Stimulated activated CD8-positive, alpha-beta memory T cell treated with anti-CD3 and anti-CD28 coated beads, Interleukin-4, amount 100 ng/mL, for 48 hours (primary cell): Measurements from ENCODE around the gene THOP1.

Source experiments
- DNase-seq: peaks from one replicate; pipeline ENCODE4 v3.0.0-alpha.2; 2020

The THOP1 gene

GRCh38 chr19:2856457-2857050 is 71.3 kb downstream of the THOP1 start:
- DNase-seq = no peak

- no peak for DNase-seq
These were observed 73.6 kb downstream of the THOP1 start for GRCh38 chr19:2858864-2859263.

GRCh38 chr19:2863816-2864215 is 78.5 kb downstream of the THOP1 start:
- DNase-seq = no peak
